Keratinocyte (primary cell): Measurements from ENCODE around the gene KRTAP9-6. TPM values are rescaled to one million over a fixed set of nuclear protein-coding genes. Genes with fewer than 3 reads are reported as not detected.

Experiments
- DNase-seq: peaks from one replicate; pipeline ENCODE4 v3.0.0-alpha.2; 2011; ENCODE audit warnings: low read depth, missing footprints, low spot score
- FAIRE-seq: peaks from 2 replicates; lab custom pipeline; 2011; peaks lifted over from hg19 to GRCh38; lab: Jason Lieb, UNC
- H2AFZ ChIP-seq: 2 replicates; pipeline ENCODE4 v1.6.0; 2012; ENCODE audit warnings: low read length, control low read depth, inconsistent platforms; ENCODE audit not compliant: control insufficient read depth
- H3K27ac ChIP-seq: 2 replicates; pipeline ENCODE4 v1.5.1; 2011; ENCODE audit warnings: low read length; ENCODE audit not compliant: control insufficient read depth, insufficient read depth
- H3K27me3 ChIP-seq: 3 replicates; pipeline ENCODE4 v1.6.0; 2011; ENCODE audit warnings: low read length; ENCODE audit not compliant: control insufficient read depth, insufficient read depth; ENCODE audit errors: extremely low read depth
- H3K36me3 ChIP-seq, 2 experiments: 2 replicates in 1 of 2; 3 replicates in 1 of 2; pipeline ENCODE4 v1.5.1; 2011; ENCODE audit warnings: low read length in 2 of 2, mild to moderate bottlenecking in 1 of 2; ENCODE audit not compliant: control insufficient read depth in 2 of 2, insufficient read depth in 2 of 2; ENCODE audit errors: extremely low read depth in 1 of 2
- H3K4me1 ChIP-seq: 3 replicates; pipeline ENCODE4 v1.5.1; 2011; ENCODE audit warnings: low read length; ENCODE audit not compliant: control insufficient read depth, insufficient read depth; ENCODE audit errors: extremely low read depth
- H3K4me2 ChIP-seq: 3 replicates; pipeline ENCODE4 v1.6.0; 2011; ENCODE audit warnings: low read depth, low read length; ENCODE audit not compliant: control insufficient read depth, insufficient read depth; ENCODE audit errors: extremely low read depth
- H3K4me3 ChIP-seq, 3 experiments: fragments of 200-600 bp in 1 of 3; sonication (generic) in 1 of 3; 2 replicates in 2 of 3; 3 replicates in 1 of 3; pipeline ENCODE4 v1.5.1; 2011 to 2016; ENCODE audit warnings: low read length in 3 of 3, mild to moderate bottlenecking in 3 of 3, control low read depth in 2 of 3, inconsistent platforms in 1 of 3, low read depth in 1 of 3, mixed read lengths in 1 of 3, mixed run types in 1 of 3, moderate library complexity in 1 of 3; ENCODE audit not compliant: control insufficient read depth in 2 of 3, insufficient read depth in 2 of 3; ENCODE audit errors: extremely low read depth in 1 of 3
- H3K79me2 ChIP-seq: 2 replicates; pipeline ENCODE4 v1.6.0; 2012; ENCODE audit warnings: low read length; ENCODE audit not compliant: control insufficient read depth, insufficient read depth
- H3K9ac ChIP-seq: 3 replicates; pipeline ENCODE4 v1.6.0; 2011; ENCODE audit warnings: low read length; ENCODE audit not compliant: control insufficient read depth, insufficient read depth; ENCODE audit errors: extremely low read depth
- H3K9me1 ChIP-seq: 3 replicates; pipeline ENCODE4 v1.6.0; 2011; ENCODE audit warnings: low read length; ENCODE audit not compliant: control insufficient read depth, insufficient read depth; ENCODE audit errors: extremely low read depth
- H3K9me3 ChIP-seq: 2 replicates; pipeline ENCODE4 v1.5.1; 2012; ENCODE audit warnings: low read depth, low read length; ENCODE audit not compliant: control insufficient read depth
- H4K20me1 ChIP-seq: 3 replicates; pipeline ENCODE4 v1.6.0; 2011; ENCODE audit warnings: low read length; ENCODE audit not compliant: control insufficient read depth, insufficient read depth; ENCODE audit errors: extremely low read depth
- CTCF ChIP-seq, 3 experiments: IDR thresholded peaks in 1 of 3; conservative IDR thresholded peaks in 1 of 3; optimal IDR thresholded peaks in 1 of 3; 2 replicates in 2 of 3; 3 replicates in 1 of 3; pipeline versions ENCODE3 to v1.5.1; 2011; ENCODE audit warnings: low read length in 3 of 3, mild to moderate bottlenecking in 3 of 3, moderate library complexity in 2 of 3, control low read depth in 1 of 3, inconsistent platforms in 1 of 3; ENCODE audit not compliant: insufficient read depth in 2 of 3; ENCODE audit errors: extremely low read depth in 1 of 3
- EZH2 ChIP-seq: IDR thresholded peaks from one replicate; pipeline ENCODE4 v1.6.1; 2012; ENCODE audit warnings: inconsistent platforms, mild to moderate bottlenecking, low read length, moderate library complexity
- dilution Hi-C: fragments of 300-500 bp; cut with MboI; formaldehyde crosslinking; loops from one replicate; pipeline ENCODE4 v1.7.0; 2020; ENCODE audit warnings: low sequenced_read_pairs; ENCODE audit not compliant: extremely low pct_ligation_motif_present
- polyA plus RNA-seq, 5 experiments: library from polyadenylated mRNA; depleted of rRNA in 3 of 5; stranded (reverse) in 3 of 5; stranded (forward) in 1 of 5; unstranded in 1 of 5; fragments of >200 nt; gene quantifications; 1 replicate in 1 of 5; 2 replicates in 3 of 5; 3 replicates in 1 of 5; pipeline versions ENCODE4 v1.2.1 to v1.2.3, GENCODE V29; 2011 to 2012; ENCODE audit warnings: missing spikeins in 2 of 5, low read depth in 1 of 5, low replicate concordance in 1 of 5

KRTAP9-6 gene
- polyA plus RNA-seq, 1 donor (not counting 4 experiments of a cell fraction or from before 2014, with no cell fraction given), result not detected

DNA sequence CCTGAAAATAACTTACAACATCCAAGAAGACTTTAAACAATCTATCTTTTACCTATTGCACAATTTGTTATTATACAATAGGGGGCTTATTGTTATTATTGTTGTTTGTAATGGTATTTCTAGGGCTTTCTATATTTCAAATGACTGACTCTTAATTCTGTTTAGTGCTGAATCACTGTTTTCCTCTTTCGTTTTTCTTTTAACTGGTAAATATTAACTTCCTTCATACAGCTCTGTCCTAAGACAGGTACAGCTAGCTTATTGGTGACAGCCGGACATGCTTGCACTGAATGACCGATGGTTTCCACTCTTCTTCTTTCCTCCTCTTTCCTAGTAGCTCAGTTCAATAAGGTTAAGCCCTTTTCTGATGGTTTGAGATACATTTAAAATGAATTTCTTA, 21.9 kb downstream of the KRTAP9-6 start:
- H4K20me1 ChIP-seq, result no peaks in the 10 kb centered on the region
- no peaks in the 10 kb centered on the region for H3K36me3 ChIP-seq
- no peaks in the 10 kb centered on the region for H3K9me1 ChIP-seq
- no peak overlapping the region for H3K9ac ChIP-seq
- H2AFZ ChIP-seq, result no peak overlapping the region
- no peak for DNase-seq
- no peak overlapping the region for H3K4me3 ChIP-seq
- H3K79me2 ChIP-seq, result no peaks in the 10 kb centered on the region
- dilution Hi-C loops, result no loop called here
- TF ChIP-seq CTCF (optimal IDR thresholded peaks at IDR 0.05 in 1 of 3, IDR thresholded peaks at IDR 0.05 in 1 of 3, conservative IDR thresholded peaks at IDR 0.05 in 1 of 3; ENCODE audit: extremely low read depth in 1 of 3, insufficient read depth in 2 of 3, low read length in 3 of 3) (no peak), EZH2 (no peak)
- no peak overlapping the region for H3K4me2 ChIP-seq
- no peaks in the 10 kb centered on the region for H3K9me3 ChIP-seq
- H3K4me1 ChIP-seq, result peaks cover 13% of the 10 kb centered on the region
- no peaks in the 10 kb centered on the region for H3K27me3 ChIP-seq
- H3K27ac ChIP-seq, result no peak overlapping the region
- FAIRE-seq, result no peak

DNA sequence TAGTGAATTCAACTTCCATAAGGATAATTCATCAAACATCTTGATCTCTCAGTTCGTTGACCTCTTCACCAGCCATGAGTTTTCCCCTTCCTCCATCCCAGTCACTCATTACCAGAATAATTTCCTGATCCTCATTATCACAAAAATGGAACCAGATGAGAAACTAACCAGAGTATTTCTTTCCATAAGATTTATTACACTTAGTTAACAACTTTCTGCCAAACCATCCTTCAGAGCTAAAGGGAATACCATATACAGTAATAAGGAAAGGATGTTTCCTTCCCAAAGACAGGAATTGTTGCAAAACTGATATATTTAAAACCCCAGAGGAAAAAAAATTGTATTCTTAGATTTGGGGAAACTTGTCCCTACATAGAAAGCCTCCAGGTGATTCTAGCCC, 28.8 kb downstream of the KRTAP9-6 start:
- dilution Hi-C loops, result no loop called here
- Histone ChIP-seq H3K27ac (no peak overlapping the region), H3K79me2 (no peaks in the 10 kb centered on the region), H3K36me3 (no peaks in the 10 kb centered on the region), H3K9me3 (no peaks in the 10 kb centered on the region), H4K20me1 (no peaks in the 10 kb centered on the region), H3K4me2 (no peak overlapping the region), H2AFZ (no peak overlapping the region), H3K4me3 (no peak overlapping the region), H3K4me1 (peaks cover 13% of the 10 kb centered on the region), H3K9me1 (no peaks in the 10 kb centered on the region), H3K9ac (no peak overlapping the region), H3K27me3 (no peaks in the 10 kb centered on the region)
- TF ChIP-seq CTCF (optimal IDR thresholded peaks at IDR 0.05 in 1 of 3, IDR thresholded peaks at IDR 0.05 in 1 of 3, conservative IDR thresholded peaks at IDR 0.05 in 1 of 3; ENCODE audit: extremely low read depth in 1 of 3, insufficient read depth in 2 of 3, low read length in 3 of 3), result no peak
- TF ChIP-seq EZH2, result no peak
- FAIRE-seq (no peak), DNase-seq (no peak)
